Kidney glomerular epithelial cell (primary cell): Measurements from ENCODE around the gene CXCL5.
A peak's percentile ranks its signal among the peaks of the same experiment; 100 is the strongest.
"Not testable (repeated sequence)": the region's sequence is repeated elsewhere in the genome, so short reads cannot be mapped to it uniquely, and the experiment has no call there.

Experiments used
- DNase-seq: peaks from one replicate; lab custom pipeline; 2025; lab: John Stamatoyannopoulos, UW

CXCL5 gene

GRCh38 chr4:73970945-73971344, 27.5 kb downstream of the CXCL5 start:
- no peak for DNase-seq

GRCh38 chr4:73970011-73970410, 28.5 kb downstream of the CXCL5 start:
- no peak for DNase-seq

- no peak for DNase-seq
Observed at GRCh38 chr4:73967866-73968265, 30.6 kb downstream of the CXCL5 start.

- DNase-seq = no peak
Observed at GRCh38 chr4:73964862-73965611, 33.4 kb downstream of the CXCL5 start.

GRCh38 chr4:73962724-73963123, 35.8 kb downstream of the CXCL5 start:
- no peak for DNase-seq

- not testable (repeated sequence) for DNase-seq
Observed at GRCh38 chr4:73959041-73959440, 39.4 kb downstream of the CXCL5 start.

GRCh38 chr4:73952352-73952751, 46.1 kb downstream of the CXCL5 start:
- DNase-seq = no peak

GRCh38 chr4:73950376-73950920, 48.0 kb downstream of the CXCL5 start:
- not testable (repeated sequence) for DNase-seq

- DNase-seq = peak; percentile 50
Observed at GRCh38 chr4:73948990-73949706, 49.3 kb downstream of the CXCL5 start.

- DNase-seq = no peak
Observed at GRCh38 chr4:73948291-73948690, 50.2 kb downstream of the CXCL5 start.

- no peak for DNase-seq
Observed at GRCh38 chr4:73947239-73947985, 51.1 kb downstream of the CXCL5 start.

GRCh38 chr4:73945674-73946449, 52.6 kb downstream of the CXCL5 start:
- DNase-seq = no peak
